Stimulated activated naive CD8-positive, alpha-beta T cell treated with anti-CD3 and anti-CD28 coated beads, Interleukin-15, Interleukin-2, amounts not matched to agents 100 U/mL and 50 U/mL, for 24 hours (primary cell): Measurements from ENCODE around the gene RRP1.

Source experiments
- ATAC-seq: fragments of 150-1000 bp; cut with Tn5 transposase; one replicate; pipeline ENCODE4 v1.10.0; 2021
- DNase-seq: peaks from one replicate; pipeline ENCODE4 v3.0.0; 2021

The RRP1 gene

GRCh38 chr21:43789276-43790009 lies at the start of gene RRP1:
Gene RRP1 (plus strand): TSS chr21:43789577. CDS start chr21:43789630, 53 bp downstream.
- DNase-seq (peak; percentile 97), ATAC-seq (peak; percentile 93)

GRCh38 chr21:43739621-43740435 lies 49.5 kb upstream of the RRP1 start:
- DNase-seq (no peak), ATAC-seq (no peak)

- no peak for ATAC-seq
- no peak for DNase-seq
These were observed 48.8 kb upstream of the RRP1 start for GRCh38 chr21:43740497-43741156.

GRCh38 chr21:43741423-43742096 lies 47.8 kb upstream of the RRP1 start:
- no peak for ATAC-seq

GRCh38 chr21:43743947-43744346 lies 45.4 kb upstream of the RRP1 start:
- DNase-seq (no peak), ATAC-seq (no peak)

More at GRCh38 chr21:43741423-43742096, 47.8 kb upstream of the RRP1 start:
- no peak for DNase-seq

GRCh38 chr21:43744725-43745124 lies 44.7 kb upstream of the RRP1 start:
- ATAC-seq = no peak
- no peak for DNase-seq

- DNase-seq (no peak), ATAC-seq (no peak)
These were observed 43.4 kb upstream of the RRP1 start for GRCh38 chr21:43745772-43746517.

GRCh38 chr21:43748622-43749021 lies 40.8 kb upstream of the RRP1 start:
- ATAC-seq (no peak), DNase-seq (no peak)

- no peak for ATAC-seq
- DNase-seq = no peak
These were observed 39.6 kb upstream of the RRP1 start for GRCh38 chr21:43749651-43750262.

GRCh38 chr21:43750339-43751033 lies 38.9 kb upstream of the RRP1 start:
- no peak for DNase-seq
- ATAC-seq = no peak

GRCh38 chr21:43751955-43752591 lies 37.3 kb upstream of the RRP1 start:
- ATAC-seq (no peak), DNase-seq (no peak)

- ATAC-seq = no peak
- DNase-seq = no peak
These were observed 36.5 kb upstream of the RRP1 start for GRCh38 chr21:43752758-43753438.

GRCh38 chr21:43753439-43753799 lies 36.0 kb upstream of the RRP1 start:
- ATAC-seq = no peak

GRCh38 chr21:43754948-43755781 lies 34.2 kb upstream of the RRP1 start:
- DNase-seq (no peak), ATAC-seq (no peak)

More at GRCh38 chr21:43753439-43753799, 36.0 kb upstream of the RRP1 start:
- DNase-seq = no peak

GRCh38 chr21:43755820-43756594 lies 33.4 kb upstream of the RRP1 start:
- DNase-seq (no peak), ATAC-seq (no peak)

- ATAC-seq (no peak), DNase-seq (no peak)
These were observed 31.8 kb upstream of the RRP1 start for GRCh38 chr21:43757601-43758000.

- DNase-seq (no peak), ATAC-seq (no peak)
These were observed 31.2 kb upstream of the RRP1 start for GRCh38 chr21:43758111-43758641.
